Right cardiac atrium (tissue), 5 donors: ENCODE measurements around the gene GTF3C6. TPM values are rescaled to one million over a fixed set of nuclear protein-coding genes. Genes with fewer than 3 reads are reported as not detected.
"Not testable (repeated sequence)": the region's sequence is repeated elsewhere in the genome, so short reads cannot be mapped to it uniquely, and the experiment has no call there.

Experiments used
- ATAC-seq, 2 donors: fragments of 200-7000 bp; cut with Tn5 transposase; one replicate each; pipeline versions ENCODE4 v1.8.0 to v1.9.1; 2020; ENCODE audit warnings: moderate library complexity in 2 of 2, mild to moderate bottlenecking in 1 of 2
- DNase-seq, 3 donors: peaks; one replicate each; pipeline ENCODE4 v3.0.0-alpha.2; 2020
- H3K27ac ChIP-seq: one replicate; pipeline ENCODE4 v1.5.1; 2013; ENCODE audit warnings: mild to moderate bottlenecking, low read length, control low read depth, moderate library complexity
- H3K27me3 ChIP-seq: one replicate; pipeline ENCODE4 v1.6.1; 2013; ENCODE audit not compliant: control insufficient read depth, insufficient read depth
- H3K4me1 ChIP-seq: one replicate; pipeline ENCODE4 v1.6.1; 2013; ENCODE audit warnings: low read length; ENCODE audit not compliant: control insufficient read depth, insufficient read depth
- H3K4me3 ChIP-seq: one replicate; pipeline ENCODE4 v1.5.1; 2013; ENCODE audit warnings: low read length, control low read depth
- H3K9me3 ChIP-seq: one replicate; pipeline ENCODE4 v1.6.1; 2013; ENCODE audit warnings: low read length; ENCODE audit not compliant: control insufficient read depth
- WGBS: extraction: QIAGEN DNeasy Blood & Tissue Kit; methylation state at CpG from one replicate; pipeline ENCODE4 v1.1.7; 2013; 5-methylcytosine and 5-hydroxymethylcytosine counted together
- intact Hi-C, 4 donors: fragments of 100-400 bp; cut with DNase I; formaldehyde crosslinking; loops; one replicate each; pipeline versions ENCODE4 v1.11.0 to v1.14.0; 2022 to 2023
- polyA plus RNA-seq: library from polyadenylated mRNA; stranded (reverse); fragments of 200-250 nt; gene quantifications from one replicate; pipeline ENCODE4 v1.2.3, GENCODE V29; 2013
- total RNA-seq, 4 donors: library from RNA; stranded (reverse); fragmentation: NEBNext Ultra II Directional; extraction: Animal tissue kit (Norgen Biotek cat#: 25700); gene quantifications; one replicate each; pipeline ENCODE4 v1.2.1, GENCODE V29; 2021
- donor health status: healthy with polysubstance abuse.
- donor health status: DM: no; HTN: yes; CAD: no.
- donor health status: DM: no; HTN: no; CAD: no.
- donor health status: DM: no; HTN: yes; CAD: no; lungs with severe emphysema.
- donor health status: DM: yes; HTN: yes; CAD: no.

Gene GTF3C6
- total and polyA plus RNA-seq, 5 donors, result 83.0 to 129 (median 87.3) TPM

GRCh38 chr6:110949679-110950285 lies 8.7 kb upstream of the GTF3C6 start:
- H3K27me3 ChIP-seq, result no peaks in the 10 kb centered on the region
- ATAC-seq, result no peak
- H3K27ac ChIP-seq, result no peak overlapping the region
- no peak for DNase-seq
- 45% methylated on average over 8 of the region's 8 CpGs for WGBS
- H3K9me3 ChIP-seq, result no peaks in the 10 kb centered on the region
- H3K4me1 ChIP-seq, result no peaks in the 10 kb centered on the region
- no peak overlapping the region for H3K4me3 ChIP-seq
- intact Hi-C loops, result loop anchor here (5.0 to 10.0 kb wide), 6 partner anchors 65 to 425 kb away; partner anchors contain the start of gene AMD1 (in 1 of the 4)

- Histone ChIP-seq H3K27ac (no peak overlapping the region), H3K27me3 (no peaks in the 10 kb centered on the region), H3K9me3 (no peaks in the 10 kb centered on the region), H3K4me1 (no peaks in the 10 kb centered on the region), H3K4me3 (no peak overlapping the region)
- intact Hi-C loops, result loop anchor here in 3 of 4 donors (5.0 to 10.0 kb wide), 3 partner anchors 76 to 426 kb away; partner anchors contain the start of gene AMD1 (in 1 of the 3)
- ATAC-seq (no peak), DNase-seq (no peak)
Measured at GRCh38 chr6:110950440-110950839, 8.1 kb upstream of the GTF3C6 start.

- DNase-seq, result no peak
- H3K4me3 ChIP-seq, result no peak overlapping the region
- H3K9me3 ChIP-seq, result no peaks in the 10 kb centered on the region
- H3K4me1 ChIP-seq, result no peaks in the 10 kb centered on the region
- ATAC-seq, result no peak
- no peaks in the 10 kb centered on the region for H3K27me3 ChIP-seq
- intact Hi-C loops, result loop anchor here in 3 of 4 donors (5.0 to 10.0 kb wide), 3 partner anchors 76 to 426 kb away; partner anchors contain the start of gene AMD1 (in 1 of the 3)
- WGBS, result 63% methylated on average over 1 of the region's 1 CpG
- no peak overlapping the region for H3K27ac ChIP-seq
Measured at GRCh38 chr6:110951008-110951407, 7.5 kb upstream of the GTF3C6 start.

- ATAC-seq, result no peak
- intact Hi-C loops, result loop anchor here in 3 of 4 donors (2.0 to 10.0 kb wide), 4 partner anchors 77 to 427 kb away; partner anchors contain the start of gene AMD1 (in 1 of the 3)
- 77% methylated on average over 8 of the region's 8 CpGs for WGBS
- Histone ChIP-seq H3K9me3 (no peaks in the 10 kb centered on the region), H3K4me1 (no peaks in the 10 kb centered on the region), H3K4me3 (no peak overlapping the region), H3K27me3 (no peaks in the 10 kb centered on the region), H3K27ac (no peak overlapping the region)
- DNase-seq, result no peak
Measured at GRCh38 chr6:110951986-110952794, 6.3 kb upstream of the GTF3C6 start.

DNA sequence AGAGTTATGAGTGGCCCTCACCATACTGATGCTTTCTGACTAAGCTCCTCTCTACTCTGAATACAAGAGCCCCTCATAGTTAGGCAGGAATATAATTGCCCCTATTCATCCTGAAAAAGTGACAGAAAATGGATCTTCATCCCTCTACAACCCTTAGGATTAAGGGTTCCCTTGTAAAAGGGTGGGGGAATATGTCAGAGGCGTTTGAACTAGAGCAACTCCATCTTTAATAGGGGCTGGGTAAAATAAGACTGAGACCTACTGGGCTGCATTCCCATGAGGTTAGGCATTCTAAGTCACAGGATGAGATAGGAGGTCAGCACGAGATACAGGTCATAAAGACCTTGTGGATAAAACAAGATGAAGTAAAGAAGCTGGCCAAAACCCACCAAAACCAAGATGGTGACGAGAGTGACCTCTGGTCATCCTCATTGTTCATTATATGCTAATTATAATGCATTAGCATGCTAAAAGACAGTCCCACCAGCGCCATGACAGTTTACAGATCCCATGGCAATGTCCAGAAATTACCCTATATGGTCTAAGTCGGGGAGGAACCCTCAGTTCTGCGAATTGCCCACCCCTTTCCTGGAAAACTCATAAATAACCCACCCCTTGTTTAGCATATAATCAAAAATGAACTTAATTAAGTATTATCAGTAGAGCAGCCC lies 4.7 kb upstream of the GTF3C6 start:
- intact Hi-C loops, result loop anchor here in 3 of 4 donors (2.0 to 10.0 kb wide), 4 partner anchors 79 to 429 kb away; partner anchors contain the start of gene AMD1 (in 1 of the 3)
- no peak overlapping the region for H3K27ac ChIP-seq

DNA sequence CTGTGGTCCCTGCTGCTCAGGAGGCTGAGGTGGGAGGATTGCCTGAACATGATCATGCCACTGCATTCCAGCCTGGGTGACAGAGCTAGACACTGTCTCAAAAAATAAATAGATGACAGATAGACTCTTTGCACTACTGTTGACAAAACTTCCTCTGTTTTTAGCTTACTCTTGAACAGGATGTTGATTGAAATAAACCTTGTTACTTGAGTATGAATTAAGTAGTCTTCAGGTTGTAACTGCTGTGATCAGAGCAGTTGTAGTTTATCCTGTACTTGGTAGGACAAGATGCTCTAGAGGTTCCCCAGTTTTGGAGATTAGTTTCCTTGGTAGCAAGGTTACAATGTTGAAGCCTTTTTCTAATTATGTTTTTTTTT lies 1.5 kb downstream of the GTF3C6 start:
- intact Hi-C loops, result loop anchor here in 1 of 4 donors (5.0 kb wide), 1 partner anchor 83 kb away; no protein-coding TSS in a partner anchor
- no peak overlapping the region for H3K4me3 ChIP-seq
- no peak overlapping the region for H3K27ac ChIP-seq
- no peaks in the 10 kb centered on the region for H3K9me3 ChIP-seq
- H3K27me3 ChIP-seq, result no peaks in the 10 kb centered on the region
- ATAC-seq (no peak), DNase-seq (no peak)
- H3K4me1 ChIP-seq, result no peaks in the 10 kb centered on the region

More for the DNA sequence above, 4.7 kb upstream of the GTF3C6 start:
- no peaks in the 10 kb centered on the region for H3K4me1 ChIP-seq
- ATAC-seq (no peak), DNase-seq (no peak)
- no peaks in the 10 kb centered on the region for H3K9me3 ChIP-seq
- no peak overlapping the region for H3K4me3 ChIP-seq
- H3K27me3 ChIP-seq, result no peaks in the 10 kb centered on the region
- 90% methylated on average over 6 of the region's 6 CpGs for WGBS

GRCh38 chr6:110962636-110963035 lies 4.1 kb downstream of the GTF3C6 start:
- not testable (repeated sequence) for H3K4me1 ChIP-seq, ATAC-seq, H3K9me3 ChIP-seq, H3K4me3 ChIP-seq, H3K27me3 ChIP-seq, DNase-seq, H3K27ac ChIP-seq
- intact Hi-C loops, result loop anchor here in 1 of 4 donors (5.0 kb wide), 1 partner anchor 85 kb away; no protein-coding TSS in a partner anchor
- whole genome bisulfite sequencing, result 94% methylated on average over 20 of the region's 20 CpGs

- DNase-seq (no peak), ATAC-seq (no peak)
- intact Hi-C loops, result no loop called here
- no peaks in the 10 kb centered on the region for H3K9me3 ChIP-seq
- no peak overlapping the region for H3K4me3 ChIP-seq
- H3K4me1 ChIP-seq, result no peaks in the 10 kb centered on the region
- no peaks in the 10 kb centered on the region for H3K27me3 ChIP-seq
- WGBS, result 97% methylated on average over 3 of the region's 3 CpGs
- H3K27ac ChIP-seq, result no peak overlapping the region
Measured at GRCh38 chr6:110965629-110966229, 7.2 kb downstream of the GTF3C6 start.

DNA sequence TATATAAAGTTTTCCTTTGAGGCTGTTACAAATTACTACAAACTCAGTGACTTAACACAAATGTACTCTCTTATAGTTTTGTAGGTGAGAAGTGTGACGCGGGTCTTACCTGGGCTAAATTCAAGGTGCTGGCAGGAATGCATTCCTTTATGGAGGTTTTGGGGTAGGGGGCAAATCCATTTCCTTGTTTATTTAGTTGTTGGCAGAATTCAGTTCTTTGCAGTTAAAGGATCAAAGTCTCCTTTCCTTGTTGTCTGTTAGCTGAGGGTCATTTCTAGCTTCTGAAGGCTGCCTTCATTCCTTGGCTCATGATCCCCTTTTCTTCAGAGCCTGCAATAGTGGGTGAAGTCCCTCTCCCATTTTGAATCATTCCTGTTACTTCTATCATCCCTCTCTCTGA lies 10.2 kb downstream of the GTF3C6 start:
- H3K4me1 ChIP-seq, H3K27me3 ChIP-seq, H3K4me3 ChIP-seq, H3K9me3 ChIP-seq, DNase-seq, ATAC-seq, H3K27ac ChIP-seq, intact Hi-C loops: not testable (repeated sequence)
- 97% methylated on average over 2 of the region's 2 CpGs for WGBS

DNA sequence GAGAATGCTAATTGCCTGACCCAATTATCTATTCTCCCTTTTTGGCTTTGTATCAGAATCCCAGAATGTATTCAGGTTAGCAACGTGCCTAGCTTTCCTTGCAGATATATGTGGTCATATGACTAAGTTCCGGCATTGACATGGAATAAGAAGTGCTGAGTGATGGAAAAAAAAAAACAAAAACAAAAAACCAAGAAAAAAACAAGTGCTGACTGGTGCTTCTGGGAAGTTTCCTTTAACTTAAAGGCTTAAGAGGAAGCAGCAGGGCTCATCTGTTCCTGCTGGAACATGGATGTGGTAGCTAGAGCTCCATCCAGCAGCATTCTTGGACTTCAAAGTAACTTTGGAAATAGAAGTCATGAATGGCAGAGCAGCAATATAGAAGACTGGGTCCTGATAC lies 13.0 kb downstream of the GTF3C6 start:
- no peak overlapping the region for H3K27ac ChIP-seq
- H3K4me1 ChIP-seq, result no peaks in the 10 kb centered on the region
- 25% methylated on average over 2 of the region's 2 CpGs for WGBS
- intact Hi-C loops, result no loop called here
- H3K4me3 ChIP-seq, result no peak overlapping the region
- ATAC-seq (no peak), DNase-seq (no peak)
- H3K9me3 ChIP-seq, result no peaks in the 10 kb centered on the region
- H3K27me3 ChIP-seq, result no peaks in the 10 kb centered on the region
